LNCaP clone FGC (cell line): Measurements from ENCODE around the gene NR2F2.

Experiments used
- DNase-seq: peaks from one replicate; pipeline ENCODE4 v3.0.0-alpha.2; 2011; ENCODE audit warnings: low read depth
- H3K4me3 ChIP-seq: 2 replicates; pipeline ENCODE4 v1.5.1; 2011; ENCODE audit warnings: mild to moderate bottlenecking, low read depth, low read length, control low read depth
- TF ChIP-seq, protein P1 (sequence below): IDR thresholded peaks from 2 replicates; pipeline ENCODE4 v1.5.1; 2012; ENCODE audit warnings: mild to moderate bottlenecking; ENCODE audit not compliant: control insufficient read depth, insufficient read depth; ENCODE audit errors: extremely low read depth

The NR2F2 gene

DNA sequence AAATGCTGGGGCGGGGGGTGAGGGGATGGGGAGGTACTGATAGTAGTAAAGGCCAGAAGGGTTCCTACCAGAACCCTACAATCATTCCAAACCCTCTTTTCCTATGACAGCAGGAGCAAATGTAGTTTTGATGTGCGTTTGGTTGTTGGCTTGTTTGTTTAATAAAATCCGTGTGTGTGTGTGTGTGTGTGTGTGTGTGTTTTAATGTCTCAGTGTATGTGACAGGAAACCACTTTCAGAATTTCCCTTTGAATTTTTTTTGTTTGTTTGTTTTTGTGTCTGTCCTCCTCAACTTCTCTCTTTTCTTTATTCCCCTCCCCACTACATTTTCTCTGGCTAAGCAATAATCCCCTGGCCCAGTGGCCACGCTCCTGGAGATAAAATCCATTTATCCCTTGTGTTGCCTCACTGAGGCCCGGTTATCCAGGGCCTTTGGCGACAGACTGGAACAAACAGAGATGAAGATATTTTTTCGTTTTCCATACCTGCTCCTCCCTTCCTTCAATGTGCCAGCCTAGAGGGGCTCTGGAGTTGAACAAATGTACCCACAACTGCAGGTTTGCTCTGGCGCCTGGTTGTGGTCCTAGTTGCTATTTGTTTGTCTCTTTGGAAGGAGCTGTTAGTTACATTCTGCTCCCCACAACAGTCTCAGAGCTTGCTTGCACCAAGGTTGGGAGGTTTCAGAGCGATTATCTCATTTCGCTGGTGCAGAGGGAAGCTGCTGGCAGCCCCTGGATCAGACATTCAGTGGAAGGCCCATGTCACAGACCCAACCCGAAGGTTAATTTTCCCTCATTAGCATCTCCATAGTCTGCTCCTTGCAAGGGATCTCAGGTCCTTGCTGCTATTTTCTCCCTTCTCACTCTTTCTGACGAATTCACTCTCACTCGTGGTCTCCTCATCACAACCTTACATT, 17.9 kb downstream of the NR2F2 start:
- DNase-seq = no peak
- no peak overlapping the region for H3K4me3 ChIP-seq
- TF ChIP-seq, protein P1, sequence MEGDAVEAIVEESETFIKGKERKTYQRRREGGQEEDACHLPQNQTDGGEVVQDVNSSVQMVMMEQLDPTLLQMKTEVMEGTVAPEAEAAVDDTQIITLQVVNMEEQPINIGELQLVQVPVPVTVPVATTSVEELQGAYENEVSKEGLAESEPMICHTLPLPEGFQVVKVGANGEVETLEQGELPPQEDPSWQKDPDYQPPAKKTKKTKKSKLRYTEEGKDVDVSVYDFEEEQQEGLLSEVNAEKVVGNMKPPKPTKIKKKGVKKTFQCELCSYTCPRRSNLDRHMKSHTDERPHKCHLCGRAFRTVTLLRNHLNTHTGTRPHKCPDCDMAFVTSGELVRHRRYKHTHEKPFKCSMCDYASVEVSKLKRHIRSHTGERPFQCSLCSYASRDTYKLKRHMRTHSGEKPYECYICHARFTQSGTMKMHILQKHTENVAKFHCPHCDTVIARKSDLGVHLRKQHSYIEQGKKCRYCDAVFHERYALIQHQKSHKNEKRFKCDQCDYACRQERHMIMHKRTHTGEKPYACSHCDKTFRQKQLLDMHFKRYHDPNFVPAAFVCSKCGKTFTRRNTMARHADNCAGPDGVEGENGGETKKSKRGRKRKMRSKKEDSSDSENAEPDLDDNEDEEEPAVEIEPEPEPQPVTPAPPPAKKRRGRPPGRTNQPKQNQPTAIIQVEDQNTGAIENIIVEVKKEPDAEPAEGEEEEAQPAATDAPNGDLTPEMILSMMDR = no peak

GRCh38 chr15:96349034-96349856, 18.7 kb downstream of the NR2F2 start:
- no peak overlapping the region for H3K4me3 ChIP-seq
- TF ChIP-seq, protein P1 = no peak
- no peak for DNase-seq

DNA sequence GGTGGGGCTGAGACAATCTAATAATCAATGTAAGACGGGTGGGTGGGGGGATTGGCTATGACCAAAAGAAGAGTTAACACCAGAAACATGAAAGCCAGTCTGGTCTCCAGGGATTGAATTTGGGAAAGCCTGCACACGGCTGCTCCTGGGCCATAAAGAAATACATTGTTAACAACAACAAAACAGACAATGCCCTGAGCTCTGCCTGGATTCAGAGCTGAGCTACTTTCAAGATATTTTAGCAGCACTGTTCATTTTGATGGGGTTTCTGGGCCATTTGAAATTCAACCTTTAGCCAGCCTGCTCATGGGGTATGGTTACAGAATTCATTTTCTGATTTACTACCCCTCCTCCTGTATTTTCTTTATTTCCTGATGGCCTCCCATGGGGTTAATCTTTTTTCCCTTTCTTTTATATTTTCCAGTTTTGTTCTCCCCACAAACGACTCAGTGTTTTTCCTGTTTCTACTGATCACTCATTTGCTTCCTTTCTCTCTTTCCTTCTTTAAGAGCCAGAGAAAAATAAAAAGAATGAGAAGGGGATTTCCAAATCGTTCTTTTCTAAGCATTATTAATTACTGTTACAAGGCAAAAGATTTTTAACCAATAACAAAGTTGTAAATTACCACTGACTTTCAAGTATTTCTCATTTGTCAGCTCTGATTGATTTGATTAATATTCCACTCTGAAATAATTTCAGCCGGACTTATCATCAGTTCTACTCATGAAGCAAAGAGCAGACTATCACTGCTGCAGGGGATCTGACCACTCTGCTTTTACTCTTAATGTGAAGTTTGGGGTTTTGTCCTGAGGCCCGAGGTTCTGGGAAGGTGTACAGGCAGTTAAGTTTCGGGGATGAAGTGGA, 19.6 kb downstream of the NR2F2 start:
- DNase-seq = no peak
- TF ChIP-seq, protein P1 = no peak
- H3K4me3 ChIP-seq = no peak overlapping the region

- H3K4me3 ChIP-seq = no peak overlapping the region
- TF ChIP-seq, protein P1 = no peak
- no peak for DNase-seq
Measured at GRCh38 chr15:96350934-96351724, 20.6 kb downstream of the NR2F2 start.

DNA sequence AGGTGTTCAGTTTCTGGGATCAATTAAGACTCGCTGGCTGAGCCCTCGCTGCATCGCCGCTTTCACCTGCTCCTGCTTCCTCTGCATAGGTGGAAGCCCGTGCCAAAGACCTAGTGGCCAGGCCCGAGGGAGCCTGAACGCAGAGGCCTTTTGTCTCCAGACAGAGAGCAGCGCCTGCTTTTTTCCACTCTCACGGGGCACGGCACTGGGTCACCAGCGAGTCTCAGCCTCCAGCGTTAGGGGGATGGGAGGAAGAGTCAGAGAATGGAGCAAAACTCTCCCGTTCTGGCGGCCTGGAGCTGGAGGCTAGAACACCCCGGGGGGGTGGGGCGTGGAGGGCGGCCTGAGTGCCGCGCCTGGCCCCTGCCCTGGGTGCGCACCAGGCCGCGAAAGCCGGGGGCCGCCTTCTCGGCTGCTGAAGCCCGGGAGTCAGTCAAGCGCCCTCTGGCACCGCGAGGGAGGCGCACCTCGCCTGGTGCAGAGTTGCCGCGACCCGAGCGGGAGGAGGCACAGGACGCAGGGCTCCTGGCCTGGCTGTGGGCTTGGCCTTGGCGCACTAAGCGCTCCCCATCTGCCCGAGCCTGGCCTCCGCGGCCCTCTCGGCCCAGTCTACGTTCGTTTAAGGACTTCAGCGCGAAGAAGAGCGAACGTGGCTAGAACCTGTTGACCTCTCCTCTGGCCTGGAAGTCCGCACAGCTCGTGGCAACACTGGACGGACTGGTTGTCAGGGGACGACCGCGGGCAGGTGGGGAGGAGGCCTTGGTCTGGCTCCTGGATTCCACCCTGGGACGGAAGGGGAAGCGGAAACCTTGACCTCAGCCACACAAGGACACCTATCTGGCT, 21.5 kb downstream of the NR2F2 start:
- TF ChIP-seq, protein P1 = no peak
- no peak for DNase-seq
- H3K4me3 ChIP-seq = no peak overlapping the region
